Brain microvascular endothelial cell (primary cell): ENCODE measurements around the gene CORO1C.

Experiments used
- DNase-seq: peaks from one replicate; pipeline ENCODE4 v3.0.0-alpha.2; 2020
- H3K27ac ChIP-seq: fragments of 250-450 bp; sonication (Bioruptor Pico); 2 replicates; pipeline ENCODE4 v1.5.1; 2020; ENCODE audit warnings: mild to moderate bottlenecking, moderate library complexity
- H3K27me3 ChIP-seq: fragments of 250-450 bp; sonication (Bioruptor Pico); replicated peaks from 2 replicates; pipeline ENCODE4 v1.5.1; 2020; ENCODE audit warnings: mild to moderate bottlenecking
- H3K36me3 ChIP-seq: fragments of 250-450 bp; sonication (Bioruptor Pico); replicated peaks from 2 replicates; pipeline ENCODE4 v1.5.1; 2020; ENCODE audit warnings: mild to moderate bottlenecking
- H3K4me3 ChIP-seq: 2 replicates; pipeline ENCODE4 v1.5.1; 2011; ENCODE audit warnings: low read depth, mild to moderate bottlenecking, control low read depth, low read length, moderate library complexity
- in situ Hi-C: cut with HindIII; loops from 2 replicates; pipeline ENCODE4 v1.10.0; 2017; ENCODE audit warnings: low sequenced_read_pairs, low pct_ligation_motif_present
- TF ChIP-seq, protein P1 (sequence below): IDR thresholded peaks from 2 replicates; pipeline ENCODE4 v1.5.1; 2011; ENCODE audit warnings: low read depth, mild to moderate bottlenecking, moderate library complexity, low read length, control low read depth, inconsistent platforms; ENCODE audit errors: missing control alignments

Gene CORO1C

GRCh38 chr12:108677381-108677780 is 53.9 kb downstream of the CORO1C start:
- Histone ChIP-seq H3K4me3 (no peak overlapping the region), H3K36me3 (peaks cover 39% of the 10 kb centered on the region), H3K27me3 (no peaks in the 10 kb centered on the region), H3K27ac (no peak overlapping the region)
- in situ Hi-C loops: no loop called here
- TF ChIP-seq, protein P1, sequence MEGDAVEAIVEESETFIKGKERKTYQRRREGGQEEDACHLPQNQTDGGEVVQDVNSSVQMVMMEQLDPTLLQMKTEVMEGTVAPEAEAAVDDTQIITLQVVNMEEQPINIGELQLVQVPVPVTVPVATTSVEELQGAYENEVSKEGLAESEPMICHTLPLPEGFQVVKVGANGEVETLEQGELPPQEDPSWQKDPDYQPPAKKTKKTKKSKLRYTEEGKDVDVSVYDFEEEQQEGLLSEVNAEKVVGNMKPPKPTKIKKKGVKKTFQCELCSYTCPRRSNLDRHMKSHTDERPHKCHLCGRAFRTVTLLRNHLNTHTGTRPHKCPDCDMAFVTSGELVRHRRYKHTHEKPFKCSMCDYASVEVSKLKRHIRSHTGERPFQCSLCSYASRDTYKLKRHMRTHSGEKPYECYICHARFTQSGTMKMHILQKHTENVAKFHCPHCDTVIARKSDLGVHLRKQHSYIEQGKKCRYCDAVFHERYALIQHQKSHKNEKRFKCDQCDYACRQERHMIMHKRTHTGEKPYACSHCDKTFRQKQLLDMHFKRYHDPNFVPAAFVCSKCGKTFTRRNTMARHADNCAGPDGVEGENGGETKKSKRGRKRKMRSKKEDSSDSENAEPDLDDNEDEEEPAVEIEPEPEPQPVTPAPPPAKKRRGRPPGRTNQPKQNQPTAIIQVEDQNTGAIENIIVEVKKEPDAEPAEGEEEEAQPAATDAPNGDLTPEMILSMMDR: no peak
- DNase-seq: no peak

DNA sequence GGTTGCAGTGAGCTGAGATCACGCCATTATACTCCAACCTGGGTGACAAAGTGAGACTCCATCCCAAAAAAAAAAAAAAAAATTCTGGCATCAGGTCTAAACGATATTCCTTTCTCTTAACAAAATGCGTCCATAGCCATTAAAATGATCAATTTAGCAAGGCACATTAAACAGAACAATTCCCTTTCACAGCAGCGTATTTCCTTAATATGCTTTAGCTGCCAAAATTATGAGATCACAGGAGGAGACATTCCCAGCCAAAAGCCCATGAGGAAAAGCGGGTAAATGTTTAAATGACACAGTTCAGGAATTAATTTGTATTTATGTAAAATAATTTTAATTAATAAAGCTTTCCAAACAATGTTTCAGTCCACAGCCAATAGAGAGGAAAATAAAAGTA is 54.6 kb downstream of the CORO1C start:
- Histone ChIP-seq H3K27ac (no peak overlapping the region), H3K27me3 (no peaks in the 10 kb centered on the region), H3K4me3 (no peak overlapping the region), H3K36me3 (peaks cover 39% of the 10 kb centered on the region)
- no peak for DNase-seq
- TF ChIP-seq, protein P1: no peak
- in situ Hi-C loops: no loop called here

DNA sequence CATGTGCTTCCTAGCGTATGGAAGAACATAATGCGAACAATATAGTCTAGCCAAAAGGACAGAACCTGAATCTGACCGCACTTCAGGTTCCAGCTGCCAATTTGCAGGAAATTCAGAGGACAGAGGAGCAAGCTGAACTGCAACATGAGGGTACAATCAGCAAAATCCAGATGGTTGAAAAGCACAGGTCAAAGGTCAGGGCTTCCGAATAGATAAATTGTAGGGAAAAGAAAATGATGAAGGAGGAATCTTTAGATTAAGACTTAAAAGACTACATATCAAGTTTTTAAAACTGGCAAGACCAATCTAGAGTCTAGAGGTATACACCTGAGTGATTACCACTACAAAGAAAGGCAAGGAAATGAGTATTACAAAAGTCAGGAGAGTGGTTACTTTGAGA is 55.5 kb downstream of the CORO1C start:
- TF ChIP-seq, protein P1: no peak
- in situ Hi-C loops: no loop called here
- H3K36me3 ChIP-seq: peaks cover 39% of the 10 kb centered on the region

DNA sequence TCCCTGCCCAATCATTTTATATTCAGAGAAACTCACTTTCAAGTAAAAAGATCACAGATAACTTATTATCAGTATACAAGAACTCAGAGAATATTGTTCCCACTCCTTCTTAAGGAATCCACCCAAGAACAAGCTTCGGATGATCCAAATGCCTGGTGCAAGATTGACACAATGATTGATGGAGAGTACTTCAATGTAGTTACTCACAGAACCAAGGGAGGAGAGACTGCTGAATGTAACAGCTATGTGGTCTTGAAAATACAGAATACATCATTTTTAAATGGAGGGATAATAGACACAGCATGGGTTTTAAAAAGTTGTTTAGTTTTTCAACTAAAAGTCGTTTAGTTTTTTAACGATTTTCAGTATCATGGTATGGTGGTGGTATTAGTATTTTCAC is 59.3 kb downstream of the CORO1C start:
- Histone ChIP-seq H3K27me3 (no peaks in the 10 kb centered on the region), H3K27ac (no peak overlapping the region), H3K36me3 (peaks cover 32% of the 10 kb centered on the region), H3K4me3 (no peak overlapping the region)
- TF ChIP-seq, protein P1: no peak
- in situ Hi-C loops: no loop called here
- no peak for DNase-seq

More for the DNA sequence above, 55.5 kb downstream of the CORO1C start:
- Histone ChIP-seq H3K27ac (no peak overlapping the region), H3K27me3 (no peaks in the 10 kb centered on the region), H3K4me3 (no peak overlapping the region)
- DNase-seq: no peak

GRCh38 chr12:108671110-108671509 is 60.2 kb downstream of the CORO1C start:
- H3K27ac ChIP-seq: no peak overlapping the region
- no peak for DNase-seq
- peaks cover 26% of the 10 kb centered on the region for H3K36me3 ChIP-seq
- in situ Hi-C loops: no loop called here
- no peaks in the 10 kb centered on the region for H3K27me3 ChIP-seq
- TF ChIP-seq, protein P1: peak; percentile 5
- no peak overlapping the region for H3K4me3 ChIP-seq

GRCh38 chr12:108670066-108670631 is 61.2 kb downstream of the CORO1C start:
- no peak overlapping the region for H3K4me3 ChIP-seq
- H3K27ac ChIP-seq: no peak overlapping the region
- DNase-seq: no peak
- in situ Hi-C loops: no loop called here
- peaks cover 20% of the 10 kb centered on the region for H3K36me3 ChIP-seq
- no peaks in the 10 kb centered on the region for H3K27me3 ChIP-seq
- TF ChIP-seq, protein P1: no peak
